ENCODE measurements around the gene CHD9.

CHD9 gene

GRCh38 chr16:53282975-53283946, 228.5 kb downstream of the CHD9 start:
- Histone ChIP-seq H3K36me3 (ENCODE audit: insufficient read depth, low read length) (peaks cover 39% of the 10 kb centered on the region), H3K27me3 (ENCODE audit: insufficient read depth, low read length) (no peaks in the 10 kb centered on the region), H2AFZ (ENCODE audit: low read length) (no peak overlapping the region), H3K79me2 (ENCODE audit: insufficient read depth, low read length) (no peaks in the 10 kb centered on the region), H3K9ac (ENCODE audit: low read length) (no peak overlapping the region), H3K4me3 (ENCODE audit: low read depth, low read length, poor library complexity, severe bottlenecking) (no peak overlapping the region), H3K9me3 (ENCODE audit: low read length) (no peaks in the 10 kb centered on the region), H3F3A (ENCODE audit: insufficient read depth, low read length) (no peaks in the 10 kb centered on the region), H4K20me1 (ENCODE audit: insufficient read depth, low read length) (no peaks in the 10 kb centered on the region), H3K4me2 (ENCODE audit: low read length) (no peak overlapping the region), H3K9me2 (ENCODE audit: low read depth, low read length) (no peaks in the 10 kb centered on the region), H3K4me1 (ENCODE audit: insufficient read depth, low read length, severe bottlenecking) (no peaks in the 10 kb centered on the region), H3K27ac (ENCODE audit: low read depth, low read length, poor library complexity, severe bottlenecking) (no peak overlapping the region)
- TF ChIP-seq CTCF (IDR thresholded peaks at IDR 0.05; ENCODE audit: low read length) (peak; percentile 50), EZH2 (IDR thresholded peaks at IDR 0.05; ENCODE audit: borderline replicate concordance, low read length) (no peak)

GRCh38 chr16:53285236-53285635, 230.4 kb downstream of the CHD9 start:
- Histone ChIP-seq H3K9me3 (ENCODE audit: low read length) (no peaks in the 10 kb centered on the region), H3K4me1 (ENCODE audit: insufficient read depth, low read length, severe bottlenecking) (no peaks in the 10 kb centered on the region), H3K27me3 (ENCODE audit: insufficient read depth, low read length) (no peaks in the 10 kb centered on the region), H4K20me1 (ENCODE audit: insufficient read depth, low read length) (no peaks in the 10 kb centered on the region), H3K4me2 (ENCODE audit: low read length) (no peak overlapping the region), H2AFZ (ENCODE audit: low read length) (no peak overlapping the region), H3K27ac (ENCODE audit: low read depth, low read length, poor library complexity, severe bottlenecking) (no peak overlapping the region), H3K79me2 (ENCODE audit: insufficient read depth, low read length) (no peaks in the 10 kb centered on the region), H3K36me3 (ENCODE audit: insufficient read depth, low read length) (peaks cover 50% of the 10 kb centered on the region), H3K9me2 (ENCODE audit: low read depth, low read length) (no peaks in the 10 kb centered on the region), H3F3A (ENCODE audit: insufficient read depth, low read length) (no peaks in the 10 kb centered on the region), H3K4me3 (ENCODE audit: low read depth, low read length, poor library complexity, severe bottlenecking) (no peak overlapping the region), H3K9ac (ENCODE audit: low read length) (no peak overlapping the region)
- TF ChIP-seq CTCF (IDR thresholded peaks at IDR 0.05; ENCODE audit: low read length) (no peak), EZH2 (IDR thresholded peaks at IDR 0.05; ENCODE audit: borderline replicate concordance, low read length) (no peak)

GRCh38 chr16:53290520-53290919, 235.7 kb downstream of the CHD9 start:
- Histone ChIP-seq H3K9me3 (ENCODE audit: low read length) (no peaks in the 10 kb centered on the region), H2AFZ (ENCODE audit: low read length) (no peak overlapping the region), H3K79me2 (ENCODE audit: insufficient read depth, low read length) (no peaks in the 10 kb centered on the region), H3K4me2 (ENCODE audit: low read length) (no peak overlapping the region), H3K9me2 (ENCODE audit: low read depth, low read length) (no peaks in the 10 kb centered on the region), H3K36me3 (ENCODE audit: insufficient read depth, low read length) (peaks cover 87% of the 10 kb centered on the region), H4K20me1 (ENCODE audit: insufficient read depth, low read length) (no peaks in the 10 kb centered on the region), H3F3A (ENCODE audit: insufficient read depth, low read length) (no peaks in the 10 kb centered on the region), H3K27ac (ENCODE audit: low read depth, low read length, poor library complexity, severe bottlenecking) (no peak overlapping the region), H3K27me3 (ENCODE audit: insufficient read depth, low read length) (no peaks in the 10 kb centered on the region), H3K4me3 (ENCODE audit: low read depth, low read length, poor library complexity, severe bottlenecking) (no peak overlapping the region), H3K4me1 (ENCODE audit: insufficient read depth, low read length, severe bottlenecking) (no peaks in the 10 kb centered on the region), H3K9ac (ENCODE audit: low read length) (no peak overlapping the region)
- TF ChIP-seq CTCF (IDR thresholded peaks at IDR 0.05; ENCODE audit: low read length) (no peak), EZH2 (IDR thresholded peaks at IDR 0.05; ENCODE audit: borderline replicate concordance, low read length) (no peak)

Measured in OCI-LY1 (cell line).